ENCODE measurements around the gene NNAT.
"Not testable (repeated sequence)": the region's sequence is repeated elsewhere in the genome, so short reads cannot be mapped to it uniquely, and the experiment has no call there.

NNAT gene, protein sequence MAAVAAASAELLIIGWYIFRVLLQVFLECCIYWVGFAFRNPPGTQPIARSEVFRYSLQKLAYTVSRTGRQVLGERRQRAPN

DNA sequence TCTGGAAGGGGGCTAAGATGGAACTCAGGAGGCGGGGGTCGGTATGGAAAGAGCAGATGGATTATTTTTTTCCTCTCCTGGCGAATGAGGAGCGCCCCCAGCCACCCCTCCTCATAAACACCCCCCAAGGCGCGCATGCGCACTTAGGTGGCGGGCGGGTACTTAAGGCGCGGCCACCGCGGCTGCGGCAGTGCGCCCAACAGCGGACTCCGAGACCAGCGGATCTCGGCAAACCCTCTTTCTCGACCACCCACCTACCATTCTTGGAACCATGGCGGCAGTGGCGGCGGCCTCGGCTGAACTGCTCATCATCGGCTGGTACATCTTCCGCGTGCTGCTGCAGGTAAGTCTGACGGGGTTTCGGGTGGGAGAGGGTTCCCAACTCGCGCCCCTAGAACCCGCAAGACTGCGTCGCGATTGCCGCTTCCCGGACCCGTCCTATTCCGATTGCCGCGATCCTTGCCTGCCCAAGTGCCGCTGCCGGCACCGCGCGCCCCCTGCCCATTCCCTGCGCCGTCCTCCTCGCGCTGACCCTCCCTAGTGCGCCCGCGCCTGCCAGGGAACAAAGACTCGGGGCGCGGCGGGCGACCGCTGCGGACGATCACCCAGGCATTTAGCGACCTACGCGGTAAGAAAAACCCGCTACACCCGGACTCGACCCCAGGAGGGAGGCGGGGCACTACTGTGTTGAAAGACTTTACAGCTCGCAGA lies at the start of gene NNAT:
Gene NNAT (plus strand): TSS at position 190 of the 711 bp plus-strand sequence. CDS start 82 bp downstream, at position 272.
- peaks cover 34% of the 10 kb centered on the region for H3K27me3 ChIP-seq
- peak within 1 kb of the TSS in 1 of 2 experiments; percentile 14 for H3K4me3 ChIP-seq (ENCODE audit: low read depth in 1 of 2, low read length in 1 of 2)
- H3K36me3 ChIP-seq = peaks cover 21% of the 10 kb centered on the region
- TF ChIP-seq, protein P1, sequence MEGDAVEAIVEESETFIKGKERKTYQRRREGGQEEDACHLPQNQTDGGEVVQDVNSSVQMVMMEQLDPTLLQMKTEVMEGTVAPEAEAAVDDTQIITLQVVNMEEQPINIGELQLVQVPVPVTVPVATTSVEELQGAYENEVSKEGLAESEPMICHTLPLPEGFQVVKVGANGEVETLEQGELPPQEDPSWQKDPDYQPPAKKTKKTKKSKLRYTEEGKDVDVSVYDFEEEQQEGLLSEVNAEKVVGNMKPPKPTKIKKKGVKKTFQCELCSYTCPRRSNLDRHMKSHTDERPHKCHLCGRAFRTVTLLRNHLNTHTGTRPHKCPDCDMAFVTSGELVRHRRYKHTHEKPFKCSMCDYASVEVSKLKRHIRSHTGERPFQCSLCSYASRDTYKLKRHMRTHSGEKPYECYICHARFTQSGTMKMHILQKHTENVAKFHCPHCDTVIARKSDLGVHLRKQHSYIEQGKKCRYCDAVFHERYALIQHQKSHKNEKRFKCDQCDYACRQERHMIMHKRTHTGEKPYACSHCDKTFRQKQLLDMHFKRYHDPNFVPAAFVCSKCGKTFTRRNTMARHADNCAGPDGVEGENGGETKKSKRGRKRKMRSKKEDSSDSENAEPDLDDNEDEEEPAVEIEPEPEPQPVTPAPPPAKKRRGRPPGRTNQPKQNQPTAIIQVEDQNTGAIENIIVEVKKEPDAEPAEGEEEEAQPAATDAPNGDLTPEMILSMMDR (IDR thresholded peaks at IDR 0.05) = no peak
- no peak within 1 kb of the TSS for H3K27ac ChIP-seq
- peaks cover 6% of the 10 kb centered on the region for H3K9me3 ChIP-seq
- H3K4me1 ChIP-seq (ENCODE audit: control insufficient read depth in 1 of 2, insufficient read depth in 1 of 2, low read depth in 1 of 2, low read length in 1 of 2) = peaks cover 17 to 21% of the 10 kb centered on the region in 2 experiments

DNA sequence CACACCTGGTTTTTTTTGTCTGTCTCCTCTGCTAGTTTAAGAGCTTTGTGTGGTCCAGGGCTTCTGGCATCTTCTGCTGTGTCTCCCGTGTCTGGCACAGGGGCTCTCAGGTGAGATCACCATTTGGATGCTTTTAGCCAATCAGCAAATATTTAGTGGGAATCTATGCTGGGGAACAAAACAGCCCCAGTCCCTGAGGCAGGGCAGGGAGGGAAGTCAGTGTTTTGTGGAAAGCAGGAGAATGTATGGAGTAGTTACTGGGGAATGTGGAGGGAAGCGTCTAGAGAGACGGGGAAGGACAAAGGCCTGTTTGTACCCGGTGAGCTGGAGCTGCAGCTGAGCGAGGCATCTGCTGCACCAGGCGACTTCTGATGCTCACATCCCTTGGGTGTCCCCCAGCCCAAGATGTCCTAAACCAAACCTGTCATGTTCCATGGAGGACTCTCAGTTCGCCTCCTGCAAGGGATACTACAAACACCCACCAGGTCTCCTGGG lies 49.3 kb upstream of the NNAT start:
- Histone ChIP-seq H3K36me3 (no peaks in the 10 kb centered on the region), H3K4me3 (ENCODE audit: low read depth in 1 of 2, low read length in 1 of 2) (no peak overlapping the region), H3K27ac (no peak overlapping the region), H3K4me1 (ENCODE audit: control insufficient read depth in 1 of 2, insufficient read depth in 1 of 2, low read depth in 1 of 2, low read length in 1 of 2) (no peaks in the 10 kb centered on the region), H3K27me3 (peaks cover 9% of the 10 kb centered on the region), H3K9me3 (no peaks in the 10 kb centered on the region)
- TF ChIP-seq, protein P1 (IDR thresholded peaks at IDR 0.05) = no peak

DNA sequence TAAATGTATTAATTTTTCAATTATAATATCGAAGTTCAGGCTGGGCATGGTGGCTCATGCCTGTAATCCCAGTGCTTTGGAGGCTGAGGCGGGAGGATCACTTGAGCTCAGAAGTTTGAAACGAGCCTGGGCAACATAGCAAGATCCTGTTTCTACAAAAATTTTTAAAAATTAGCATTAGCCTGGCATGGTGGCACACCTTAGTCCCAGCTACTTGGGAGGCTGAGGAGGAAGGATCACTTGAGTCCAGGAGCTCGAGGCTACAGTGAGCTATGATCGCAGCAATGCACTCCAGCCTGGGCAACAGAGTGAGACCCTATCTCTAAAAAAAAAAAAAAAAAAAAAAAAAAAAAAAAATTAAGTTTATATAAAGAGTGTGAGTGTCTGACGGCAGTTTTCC lies 48.6 kb upstream of the NNAT start:
- not testable (repeated sequence) for H3K36me3 ChIP-seq; H3K27ac ChIP-seq; H3K27me3 ChIP-seq; H3K4me1 ChIP-seq (ENCODE audit: control insufficient read depth in 1 of 2, insufficient read depth in 1 of 2, low read depth in 1 of 2, low read length in 1 of 2); H3K4me3 ChIP-seq (ENCODE audit: low read depth in 1 of 2, low read length in 1 of 2); H3K9me3 ChIP-seq

DNA sequence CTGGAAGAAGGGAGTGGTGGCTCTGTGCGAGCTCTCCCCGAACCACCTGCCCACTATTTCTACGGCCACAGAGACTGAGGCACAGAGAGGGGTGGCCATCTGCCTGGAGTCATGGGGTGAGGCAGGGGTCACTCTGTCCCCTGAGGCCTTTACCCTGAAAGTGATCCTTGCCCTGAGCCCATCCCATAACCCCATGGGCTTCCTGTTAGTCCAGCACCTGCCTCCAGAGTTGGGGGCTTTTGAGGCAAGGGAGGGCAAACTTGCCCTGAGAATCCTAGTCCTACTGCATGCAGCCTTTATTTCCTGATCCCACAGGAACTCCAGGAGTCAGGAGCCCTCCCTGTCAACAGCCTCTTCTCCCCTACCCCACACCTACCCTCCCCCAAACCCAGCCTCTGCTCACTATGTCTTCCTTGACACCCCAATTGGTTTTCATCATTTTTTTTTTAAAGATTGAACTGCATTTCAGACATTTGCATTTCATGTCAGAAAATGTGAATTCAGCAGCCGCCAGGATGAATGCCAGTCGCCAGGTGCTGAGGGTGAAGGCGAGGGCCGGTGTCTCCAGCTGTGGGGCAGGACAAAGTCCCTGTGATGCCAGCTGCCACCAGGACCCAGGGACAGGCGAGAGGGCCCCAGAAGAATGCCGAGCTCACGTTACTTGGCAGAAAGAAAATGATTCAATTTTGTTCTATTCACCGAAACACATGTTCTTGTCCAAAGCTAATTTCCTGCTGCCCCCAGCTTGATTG lies 47.6 kb upstream of the NNAT start:
- Histone ChIP-seq H3K36me3 (no peaks in the 10 kb centered on the region), H3K9me3 (no peaks in the 10 kb centered on the region), H3K4me1 (ENCODE audit: control insufficient read depth in 1 of 2, insufficient read depth in 1 of 2, low read depth in 1 of 2, low read length in 1 of 2) (no peaks in the 10 kb centered on the region), H3K4me3 (ENCODE audit: low read depth in 1 of 2, low read length in 1 of 2) (no peak overlapping the region), H3K27me3 (peaks cover 12% of the 10 kb centered on the region), H3K27ac (no peak overlapping the region)
- TF ChIP-seq, protein P1 (IDR thresholded peaks at IDR 0.05) = no peak

DNA sequence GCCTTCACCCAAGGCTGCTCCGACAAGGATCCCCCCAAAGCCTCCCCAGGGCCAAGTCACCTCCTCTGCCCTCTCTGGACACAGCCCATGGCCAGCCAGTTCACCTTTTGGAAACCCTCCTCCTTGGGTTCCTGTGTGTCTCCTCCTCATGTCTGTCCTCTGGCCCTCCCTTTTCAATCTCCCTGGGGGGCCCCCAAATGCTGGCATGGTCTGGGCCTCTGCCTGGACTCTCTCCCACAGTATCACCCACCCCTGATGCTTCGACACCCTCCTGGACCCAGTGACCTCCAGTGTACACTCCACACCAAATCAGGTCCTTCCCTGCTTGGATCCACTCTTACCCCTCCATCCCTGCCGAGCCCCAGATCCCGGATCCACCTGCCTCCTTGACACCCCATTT lies 46.7 kb upstream of the NNAT start:
- Histone ChIP-seq H3K4me1 (ENCODE audit: control insufficient read depth in 1 of 2, insufficient read depth in 1 of 2, low read depth in 1 of 2, low read length in 1 of 2) (no peaks in the 10 kb centered on the region), H3K36me3 (no peaks in the 10 kb centered on the region), H3K9me3 (no peaks in the 10 kb centered on the region), H3K27me3 (peaks cover 18% of the 10 kb centered on the region), H3K27ac (no peak overlapping the region), H3K4me3 (ENCODE audit: low read depth in 1 of 2, low read length in 1 of 2) (no peak overlapping the region)
- TF ChIP-seq, protein P1 (IDR thresholded peaks at IDR 0.05) = no peak

DNA sequence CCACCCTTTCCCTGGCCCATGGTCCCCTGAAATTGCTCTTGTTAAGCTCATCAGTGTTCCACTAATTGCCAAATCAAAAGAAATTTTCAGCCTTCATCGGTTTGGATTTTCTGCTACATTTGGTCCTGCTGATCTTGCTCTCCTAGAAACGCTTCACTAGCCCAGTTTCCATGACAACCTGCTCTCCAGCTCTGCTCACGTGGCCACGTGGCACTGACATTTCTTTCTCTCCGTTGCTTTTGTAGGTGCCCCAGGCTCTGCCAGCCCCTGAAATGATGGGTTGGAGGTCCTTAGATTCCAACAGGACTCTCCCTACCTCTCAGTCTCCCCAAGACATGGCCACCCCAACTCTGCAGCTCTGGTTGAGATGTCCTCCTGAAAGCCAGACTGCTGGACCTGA lies 45.8 kb upstream of the NNAT start:
- no peak overlapping the region for H3K4me3 ChIP-seq (ENCODE audit: low read depth in 1 of 2, low read length in 1 of 2)
- H3K27me3 ChIP-seq = peaks cover 18% of the 10 kb centered on the region
- H3K9me3 ChIP-seq = no peaks in the 10 kb centered on the region
- no peaks in the 10 kb centered on the region for H3K36me3 ChIP-seq
- H3K27ac ChIP-seq = no peak overlapping the region
- H3K4me1 ChIP-seq (ENCODE audit: control insufficient read depth in 1 of 2, insufficient read depth in 1 of 2, low read depth in 1 of 2, low read length in 1 of 2) = no peaks in the 10 kb centered on the region
- TF ChIP-seq, protein P1 (IDR thresholded peaks at IDR 0.05) = no peak

Data from neutrophil (primary cell).